HL-60 (cell line): ENCODE results near the gene RAB36.

Experiments used
- DNase-seq, 2 experiments: peaks; one replicate each; pipeline ENCODE4 v3.0.0-alpha.2; 2010 to 2020; ENCODE audit warnings: low read depth in 1 of 2, low spot score in 1 of 2
- H3K27ac ChIP-seq: fragments of 250-450 bp; sonication (Bioruptor Pico); replicated peaks from 2 replicates; pipeline ENCODE4 v1.5.1; 2020; ENCODE audit warnings: mild to moderate bottlenecking, moderate library complexity
- H3K27me3 ChIP-seq: fragments of 250-450 bp; sonication (Bioruptor Pico); 2 replicates; pipeline ENCODE4 v1.5.1; 2021; ENCODE audit warnings: mild to moderate bottlenecking, moderate library complexity; ENCODE audit not compliant: insufficient read depth, poor library complexity, severe bottlenecking
- H3K4me3 ChIP-seq: replicated peaks from 2 replicates; pipeline ENCODE4 v1.5.1; 2011; ENCODE audit warnings: mild to moderate bottlenecking, control low read depth, low read length; ENCODE audit not compliant: insufficient read depth
- CTCF ChIP-seq: IDR thresholded peaks from one replicate; pipeline ENCODE4 v1.5.1; 2011; ENCODE audit warnings: low read length, control low read depth, inconsistent platforms; ENCODE audit not compliant: insufficient read depth
- GABPA ChIP-seq: IDR thresholded peaks from 2 replicates; pipeline ENCODE4 v1.6.1; 2012; ENCODE audit warnings: low read depth
- POLR2AphosphoS5 ChIP-seq: IDR thresholded peaks from 2 replicates; pipeline ENCODE4 v1.6.1; 2012; ENCODE audit warnings: low read depth
- REST ChIP-seq: IDR thresholded peaks from 2 replicates; pipeline ENCODE4 v1.6.1; 2012; ENCODE audit warnings: low read depth; ENCODE audit not compliant: insufficient replicate concordance
- SPI1 ChIP-seq: IDR thresholded peaks from 2 replicates; pipeline ENCODE4 v1.6.1; 2012; ENCODE audit warnings: low read depth, mild to moderate bottlenecking, borderline replicate concordance

Gene RAB36

GRCh38 chr22:23161574-23161973, 16.3 kb downstream of the RAB36 start:
- TF ChIP-seq CTCF (no peak), SPI1 (no peak), REST (no peak), GABPA (no peak), POLR2AphosphoS5 (no peak)
- H3K27ac ChIP-seq, result no peak overlapping the region
- no peak for DNase-seq
- H3K27me3 ChIP-seq, result no peaks in the 10 kb centered on the region
- no peak overlapping the region for H3K4me3 ChIP-seq

GRCh38 chr22:23163665-23164064, 18.4 kb downstream of the RAB36 start:
- H3K27ac ChIP-seq, result no peak overlapping the region
- H3K4me3 ChIP-seq, result no peak overlapping the region
- DNase-seq, result no peak
- H3K27me3 ChIP-seq, result no peaks in the 10 kb centered on the region
- no peak for TF ChIP-seq SPI1
- TF ChIP-seq REST, result no peak
- TF ChIP-seq POLR2AphosphoS5, result no peak
- no peak for TF ChIP-seq GABPA
- TF ChIP-seq CTCF, result no peak

GRCh38 chr22:23164091-23164490, 18.8 kb downstream of the RAB36 start:
- TF ChIP-seq POLR2AphosphoS5 (no peak), CTCF (no peak), REST (no peak), GABPA (no peak)
- no peaks in the 10 kb centered on the region for H3K27me3 ChIP-seq
- no peak overlapping the region for H3K27ac ChIP-seq
- no peak overlapping the region for H3K4me3 ChIP-seq
- DNase-seq, result no peak
